HEK293T (cell line): ENCODE measurements around the gene ZNF385C.

ENCODE experiments used
- CTCF ChIA-PET: fragments of 350-600 bp; formaldehyde crosslinking; extraction: SDS; loops from one replicate; lab custom pipeline; 2021; ENCODE audit warnings: antibody characterized with exemption, inconsistent platforms; lab: Yijun Ruan, JAX
- POLR2A ChIA-PET: fragments of 350-600 bp; formaldehyde crosslinking; extraction: SDS; loops from one replicate; lab custom pipeline; 2020; ENCODE audit warnings: antibody characterized with exemption, inconsistent platforms; lab: Yijun Ruan, JAX
- DNase-seq: peaks from one replicate; pipeline ENCODE4 v3.0.0; 2012; ENCODE audit warnings: mixed read lengths; ENCODE audit errors: extremely low spot score
- ARNT ChIP-seq: fragments of 450-650 bp; IDR thresholded peaks from 2 replicates; pipeline ENCODE4 v1.6.1; 2017; ENCODE audit warnings: mild to moderate bottlenecking
- BHLHE40 ChIP-seq: fragments of 450-650 bp; IDR thresholded peaks from 2 replicates; pipeline ENCODE4 v1.6.1; 2016; ENCODE audit warnings: mild to moderate bottlenecking, moderate library complexity, borderline replicate concordance
- CTBP1 ChIP-seq: fragments of 450-650 bp; IDR thresholded peaks from 2 replicates; pipeline ENCODE4 v1.6.1; 2016; ENCODE audit warnings: borderline replicate concordance
- ELF4 ChIP-seq: fragments of 450-650 bp; IDR thresholded peaks from 2 replicates; pipeline ENCODE4 v1.6.1; 2017; ENCODE audit warnings: antibody characterized with exemption
- FOXA1 ChIP-seq: fragments of 450-650 bp; IDR thresholded peaks from 2 replicates; pipeline ENCODE4 v1.6.1; 2016; ENCODE audit warnings: mild to moderate bottlenecking
- FOXK2 ChIP-seq: fragments of 450-650 bp; IDR thresholded peaks from 2 replicates; pipeline ENCODE4 v1.6.1; 2016; ENCODE audit warnings: mild to moderate bottlenecking
- FOXM1 ChIP-seq: fragments of 450-650 bp; IDR thresholded peaks from 2 replicates; pipeline ENCODE4 v1.6.1; 2017; ENCODE audit warnings: mild to moderate bottlenecking, borderline replicate concordance
- HDGF ChIP-seq: fragments of 450-650 bp; IDR thresholded peaks from 2 replicates; pipeline ENCODE4 v1.6.1; 2017; ENCODE audit warnings: antibody characterized with exemption, borderline replicate concordance
- L3MBTL2 ChIP-seq: fragments of 450-650 bp; conservative IDR thresholded peaks from 2 replicates; pipeline ENCODE4 v1.6.1; 2016; ENCODE audit warnings: mild to moderate bottlenecking
- LEF1 ChIP-seq: fragments of 450-650 bp; IDR thresholded peaks from 2 replicates; pipeline ENCODE4 v1.6.1; 2017; ENCODE audit warnings: mild to moderate bottlenecking, borderline replicate concordance
- NFRKB ChIP-seq: fragments of 450-650 bp; IDR thresholded peaks from 2 replicates; pipeline ENCODE4 v1.6.1; 2016; ENCODE audit warnings: mild to moderate bottlenecking, moderate library complexity
- PKNOX1 ChIP-seq: fragments of 450-650 bp; IDR thresholded peaks from 2 replicates; pipeline ENCODE4 v1.6.1; 2016
- SP1 ChIP-seq: fragments of 450-650 bp; IDR thresholded peaks from 2 replicates; pipeline ENCODE4 v1.6.1; 2017
- SUZ12 ChIP-seq: fragments of 450-650 bp; IDR thresholded peaks from 2 replicates; pipeline ENCODE4 v1.6.1; 2016; ENCODE audit warnings: mild to moderate bottlenecking
- TARDBP ChIP-seq: fragments of 450-650 bp; IDR thresholded peaks from 2 replicates; pipeline ENCODE4 v1.6.1; 2016
- ZNF384 ChIP-seq: fragments of 450-650 bp; IDR thresholded peaks from 2 replicates; pipeline ENCODE4 v1.6.1; 2016

The ZNF385C gene

GRCh38 chr17:41977991-41978390, 120.3 kb downstream of the ZNF385C start:
- no peak for TF ChIP-seq CTBP1
- TF ChIP-seq LEF1: no peak
- no peak for TF ChIP-seq FOXM1
- TF ChIP-seq L3MBTL2: no peak
- no peak for TF ChIP-seq NFRKB
- TF ChIP-seq FOXK2: no peak
- no peak for TF ChIP-seq TARDBP
- TF ChIP-seq ELF4: no peak
- no peak for TF ChIP-seq ARNT
- TF ChIP-seq BHLHE40: no peak
- TF ChIP-seq PKNOX1: no peak
- no peak for TF ChIP-seq SUZ12
- TF ChIP-seq HDGF: no peak
- TF ChIP-seq FOXA1: no peak
- TF ChIP-seq SP1: no peak
- TF ChIP-seq ZNF384: no peak
- POLR2A ChIA-PET: interaction anchor here (4.7 kb wide), 1 partner anchor 11 kb away, joined by 29 read pairs; the partner anchor contains the start of gene CNP
- CTCF ChIA-PET: no interaction called here
- no peak for DNase-seq

- no peak for TF ChIP-seq HDGF
- no peak for TF ChIP-seq ZNF384
- TF ChIP-seq NFRKB: no peak
- no peak for TF ChIP-seq SP1
- TF ChIP-seq ELF4: no peak
- no peak for TF ChIP-seq PKNOX1
- TF ChIP-seq L3MBTL2: no peak
- no peak for TF ChIP-seq BHLHE40
- no peak for TF ChIP-seq FOXK2
- TF ChIP-seq SUZ12: no peak
- TF ChIP-seq FOXM1: no peak
- TF ChIP-seq ARNT: no peak
- TF ChIP-seq LEF1: no peak
- TF ChIP-seq TARDBP: no peak
- no peak for TF ChIP-seq FOXA1
- no peak for TF ChIP-seq CTBP1
- ChIA-PET POLR2A (interaction anchor here (1.4 to 4.7 kb wide), 2 partner anchors 9 to 41 kb away, joined by 5 to 29 read pairs; partner anchors contain the start of genes CNP and DNAJC7), CTCF (no interaction called here)
- no peak for DNase-seq
Observed at GRCh38 chr17:41976142-41976768, 122.0 kb downstream of the ZNF385C start.
